ENCODE data around the gene ZC3H13.

- TF ChIP-seq CTCF (tag by site-specific recombination; IDR thresholded peaks at IDR 0.05) (no peak), ZNF514 (tag by site-specific recombination; IDR thresholded peaks at IDR 0.05) (no peak), ZNF10 (tag by site-specific recombination; IDR thresholded peaks at IDR 0.05) (no peak), ZNF26 (tag by site-specific recombination; IDR thresholded peaks at IDR 0.05) (no peak), ZNF544 (tag by site-specific recombination; IDR thresholded peaks at IDR 0.05) (no peak), RBAK (tag by site-specific recombination; IDR thresholded peaks at IDR 0.05) (no peak), ZNF24 (tag by site-specific recombination; IDR thresholded peaks at IDR 0.05) (no peak), REST (tag by site-specific recombination; IDR thresholded peaks at IDR 0.05) (no peak), ZBTB1 (tag by site-specific recombination; IDR thresholded peaks at IDR 0.05) (no peak), ZNF837 (tag by site-specific recombination; IDR thresholded peaks at IDR 0.05) (no peak), ZNF398 (tag by site-specific recombination; IDR thresholded peaks at IDR 0.05) (no peak)
Measured at GRCh38 chr13:46050771-46051170, 1.8 kb downstream of the ZC3H13 start.
